CD14-positive monocyte (primary cell): ENCODE measurements around the gene GPLD1. TPM values are rescaled to one million over a fixed set of nuclear protein-coding genes. Genes with fewer than 3 reads are reported as not detected.

Experiments used
- DNase-seq, 3 donors: peaks; one replicate each; pipeline ENCODE4 v3.0.0-alpha.2; 2011 to 2022
- H2AFZ ChIP-seq: 2 replicates; pipeline ENCODE4 v1.6.0; 2012; ENCODE audit warnings: mild to moderate bottlenecking, low read depth, low read length, inconsistent platforms; ENCODE audit not compliant: insufficient read depth, poor library complexity, severe bottlenecking
- H3K27ac ChIP-seq, 2 donors: 1 replicate in 1 of 2; 2 replicates in 1 of 2; pipeline ENCODE4 v1.5.1; 2012 to 2013; ENCODE audit warnings: low read length in 2 of 2, control low read depth in 1 of 2, inconsistent platforms in 1 of 2, low read depth in 1 of 2, mild to moderate bottlenecking in 1 of 2
- H3K27me3 ChIP-seq, 2 donors: one replicate each; pipeline versions ENCODE4 v1.6.0 to v1.6.1; 2011 to 2013; ENCODE audit warnings: low read length in 2 of 2; ENCODE audit not compliant: control insufficient read depth in 2 of 2, insufficient read depth in 2 of 2
- H3K36me3 ChIP-seq, 2 donors: replicated peaks in 1 of 2; 1 replicate in 1 of 2; 2 replicates in 1 of 2; pipeline versions ENCODE4 v1.5.1 to v1.6.1; 2012 to 2013; ENCODE audit warnings: low read length in 2 of 2, control low read depth in 1 of 2, inconsistent platforms in 1 of 2, mild to moderate bottlenecking in 1 of 2; ENCODE audit not compliant: insufficient read depth in 2 of 2, control insufficient read depth in 1 of 2
- H3K4me1 ChIP-seq, 2 donors: 1 replicate in 1 of 2; 2 replicates in 1 of 2; pipeline versions ENCODE4 v1.5.1 to v1.6.1; 2012 to 2013; ENCODE audit warnings: low read length in 2 of 2, control low read depth in 1 of 2, inconsistent platforms in 1 of 2, mild to moderate bottlenecking in 1 of 2, moderate library complexity in 1 of 2; ENCODE audit not compliant: insufficient read depth in 2 of 2, control insufficient read depth in 1 of 2
- H3K4me2 ChIP-seq: replicated peaks from 2 replicates; pipeline ENCODE3; 2012; ENCODE audit warnings: low read length, moderate library complexity, mild to moderate bottlenecking; ENCODE audit not compliant: poor library complexity, severe bottlenecking; ENCODE audit errors: extremely low read depth
- H3K4me3 ChIP-seq, 3 experiments: fragments of 200-600 bp in 1 of 3; sonication (generic) in 1 of 3; replicated peaks in 1 of 3; 1 replicate in 2 of 3; 2 replicates in 1 of 3; pipeline ENCODE4 v1.5.1; 2011 to 2013; ENCODE audit warnings: low read length in 3 of 3, mild to moderate bottlenecking in 3 of 3, control low read depth in 2 of 3, low read depth in 2 of 3, inconsistent platforms in 1 of 3, moderate library complexity in 1 of 3
- H3K79me2 ChIP-seq: 2 replicates; pipeline ENCODE4 v1.6.0; 2012; ENCODE audit warnings: mild to moderate bottlenecking, control low read depth, inconsistent platforms, low read length, moderate library complexity; ENCODE audit not compliant: insufficient read depth
- H3K9ac ChIP-seq: 2 replicates; pipeline ENCODE4 v1.6.0; 2017; ENCODE audit warnings: low read length, mild to moderate bottlenecking; ENCODE audit not compliant: insufficient read depth, poor library complexity, severe bottlenecking
- H3K9me3 ChIP-seq, 2 donors: replicated peaks in 1 of 2; 1 replicate in 1 of 2; 2 replicates in 1 of 2; pipeline versions ENCODE4 v1.5.1 to v1.6.1; 2012 to 2013; ENCODE audit warnings: low read length in 2 of 2, control low read depth in 1 of 2; ENCODE audit not compliant: control insufficient read depth in 1 of 2, insufficient read depth in 1 of 2
- H4K20me1 ChIP-seq: 2 replicates; pipeline ENCODE4 v1.6.0; 2012; ENCODE audit warnings: mild to moderate bottlenecking, low read length, control low read depth, moderate library complexity; ENCODE audit not compliant: insufficient read depth
- H3K27ac Mint-ChIP-seq, 7 donors: one replicate each; pipeline ENCODE4 v1.8.0; 2020; ENCODE audit warnings: mild to moderate bottlenecking in 7 of 7, mixed read lengths in 7 of 7, moderate library complexity in 6 of 7, inconsistent platforms in 2 of 7
- H3K27me3 Mint-ChIP-seq, 3 donors: one replicate each; pipeline ENCODE4 v1.8.0; 2021 to 2022; ENCODE audit warnings: low read depth in 3 of 3, mild to moderate bottlenecking in 3 of 3, mixed read lengths in 3 of 3, moderate library complexity in 3 of 3, inconsistent platforms in 1 of 3
- H3K36me3 Mint-ChIP-seq, 2 donors: one replicate each; pipeline ENCODE4 v1.8.0; 2020; ENCODE audit warnings: mixed read lengths in 2 of 2, inconsistent platforms in 1 of 2, mild to moderate bottlenecking in 1 of 2
- H3K4me1 Mint-ChIP-seq: one replicate; pipeline ENCODE4 v1.8.0; 2020; ENCODE audit warnings: mild to moderate bottlenecking, mixed read lengths
- H3K4me3 Mint-ChIP-seq, 2 donors: one replicate each; pipeline ENCODE4 v1.8.0; 2020; ENCODE audit warnings: mild to moderate bottlenecking in 2 of 2, mixed read lengths in 2 of 2, moderate library complexity in 1 of 2
- H3K9me3 Mint-ChIP-seq, 7 donors: one replicate each; pipeline ENCODE4 v1.8.0; 2020 to 2022; ENCODE audit warnings: mixed read lengths in 7 of 7, mild to moderate bottlenecking in 6 of 7, moderate library complexity in 6 of 7, inconsistent platforms in 2 of 7
- WGBS: methylation state at CpG from one replicate; pipeline ENCODE4 v1.1.5; 2013; ENCODE audit warnings: missing lambda C conversion rate; ENCODE audit not compliant: insufficient coverage; 5-methylcytosine and 5-hydroxymethylcytosine counted together
- intact Hi-C, 2 donors: fragments of 100-400 bp; cut with micrococcal nuclease; formaldehyde crosslinking; loops; one replicate each; pipeline versions ENCODE4 v1.15.0 to v1.15.1; 2023
- polyA plus RNA-seq, 3 donors: library from polyadenylated mRNA; depleted of rRNA in 1 of 3; unstranded in 2 of 3; stranded (reverse) in 1 of 3; fragments of 300-500 nt in 2 of 3; fragments of >200 nt in 1 of 3; fragmentation: Illumina TruSeq in 2 of 3; gene quantifications; 1 replicate in 2 of 3; 2 replicates in 1 of 3; pipeline ENCODE4 v1.2.3, GENCODE V29; 2012 to 2021
- TF ChIP-seq, protein P1 (sequence below): fragments of 200-600 bp; IDR thresholded peaks from one replicate; pipeline ENCODE4 v1.8.0; 2022; ENCODE audit warnings: antibody characterized with exemption, mild to moderate bottlenecking

The GPLD1 gene
- polyA plus RNA-seq, 3 donors = not detected

DNA sequence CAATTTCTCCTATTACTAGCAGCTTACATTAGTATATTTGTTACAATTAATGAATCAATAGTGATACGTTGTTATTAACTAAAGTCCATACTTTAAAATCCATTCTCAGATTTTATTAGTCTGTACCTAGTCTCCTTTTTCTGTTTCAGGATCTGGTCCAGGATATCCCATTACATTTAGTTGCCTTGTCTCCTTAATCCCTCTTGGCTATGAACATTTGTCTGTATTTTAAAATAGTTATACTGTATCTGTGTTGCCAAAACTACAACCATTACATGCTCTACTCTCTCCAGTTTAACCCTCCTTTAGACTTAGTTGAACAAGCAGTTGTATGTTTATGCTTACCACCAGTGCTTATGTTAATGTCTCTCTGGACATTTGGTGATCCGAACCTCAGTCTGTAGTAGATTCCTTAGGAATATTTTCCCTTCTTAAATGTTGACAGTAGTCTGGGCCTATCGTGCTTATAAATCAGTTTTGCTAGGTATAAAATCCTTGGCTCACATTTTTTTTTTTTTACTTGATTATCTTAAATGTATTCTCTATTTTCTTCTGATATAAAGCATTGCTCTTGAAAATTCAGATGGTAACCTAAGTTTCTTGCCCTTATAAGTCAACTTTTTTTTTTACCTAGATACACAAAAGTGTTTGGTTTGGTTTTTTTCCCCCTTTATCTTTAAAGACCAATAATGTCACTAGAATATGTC lies 17.6 kb upstream of the GPLD1 start:
- peaks cover 0 to 8% (median 2%) of the 10 kb centered on the region in 7 donors for H3K9me3 Mint-ChIP-seq
- Histone ChIP-seq H3K36me3 (no peaks in the 10 kb centered on the region), H3K4me1 (no peaks in the 10 kb centered on the region), H4K20me1 (no peaks in the 10 kb centered on the region), H3K79me2 (no peaks in the 10 kb centered on the region), H2AFZ (no peak overlapping the region), H3K9me3 (no peaks in the 10 kb centered on the region), H3K27ac (no peak overlapping the region), H3K4me3 (no peak overlapping the region), H3K4me2 (no peak overlapping the region), H3K9ac (no peak overlapping the region), H3K27me3 (no peaks in the 10 kb centered on the region)
- DNase-seq = no peak
- intact Hi-C loops = no loop called here
- H3K4me1 Mint-ChIP-seq = no peaks in the 10 kb centered on the region
- no peak overlapping the region for H3K27ac Mint-ChIP-seq
- peaks cover 0 to 3% (median 0%) of the 10 kb centered on the region in 3 donors for H3K27me3 Mint-ChIP-seq
- no CpG with 5 or more reads among the region's 3 CpGs for WGBS
- TF ChIP-seq, protein P1, sequence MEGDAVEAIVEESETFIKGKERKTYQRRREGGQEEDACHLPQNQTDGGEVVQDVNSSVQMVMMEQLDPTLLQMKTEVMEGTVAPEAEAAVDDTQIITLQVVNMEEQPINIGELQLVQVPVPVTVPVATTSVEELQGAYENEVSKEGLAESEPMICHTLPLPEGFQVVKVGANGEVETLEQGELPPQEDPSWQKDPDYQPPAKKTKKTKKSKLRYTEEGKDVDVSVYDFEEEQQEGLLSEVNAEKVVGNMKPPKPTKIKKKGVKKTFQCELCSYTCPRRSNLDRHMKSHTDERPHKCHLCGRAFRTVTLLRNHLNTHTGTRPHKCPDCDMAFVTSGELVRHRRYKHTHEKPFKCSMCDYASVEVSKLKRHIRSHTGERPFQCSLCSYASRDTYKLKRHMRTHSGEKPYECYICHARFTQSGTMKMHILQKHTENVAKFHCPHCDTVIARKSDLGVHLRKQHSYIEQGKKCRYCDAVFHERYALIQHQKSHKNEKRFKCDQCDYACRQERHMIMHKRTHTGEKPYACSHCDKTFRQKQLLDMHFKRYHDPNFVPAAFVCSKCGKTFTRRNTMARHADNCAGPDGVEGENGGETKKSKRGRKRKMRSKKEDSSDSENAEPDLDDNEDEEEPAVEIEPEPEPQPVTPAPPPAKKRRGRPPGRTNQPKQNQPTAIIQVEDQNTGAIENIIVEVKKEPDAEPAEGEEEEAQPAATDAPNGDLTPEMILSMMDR = no peak
- H3K36me3 Mint-ChIP-seq = no peaks in the 10 kb centered on the region
- no peak overlapping the region for H3K4me3 Mint-ChIP-seq

DNA sequence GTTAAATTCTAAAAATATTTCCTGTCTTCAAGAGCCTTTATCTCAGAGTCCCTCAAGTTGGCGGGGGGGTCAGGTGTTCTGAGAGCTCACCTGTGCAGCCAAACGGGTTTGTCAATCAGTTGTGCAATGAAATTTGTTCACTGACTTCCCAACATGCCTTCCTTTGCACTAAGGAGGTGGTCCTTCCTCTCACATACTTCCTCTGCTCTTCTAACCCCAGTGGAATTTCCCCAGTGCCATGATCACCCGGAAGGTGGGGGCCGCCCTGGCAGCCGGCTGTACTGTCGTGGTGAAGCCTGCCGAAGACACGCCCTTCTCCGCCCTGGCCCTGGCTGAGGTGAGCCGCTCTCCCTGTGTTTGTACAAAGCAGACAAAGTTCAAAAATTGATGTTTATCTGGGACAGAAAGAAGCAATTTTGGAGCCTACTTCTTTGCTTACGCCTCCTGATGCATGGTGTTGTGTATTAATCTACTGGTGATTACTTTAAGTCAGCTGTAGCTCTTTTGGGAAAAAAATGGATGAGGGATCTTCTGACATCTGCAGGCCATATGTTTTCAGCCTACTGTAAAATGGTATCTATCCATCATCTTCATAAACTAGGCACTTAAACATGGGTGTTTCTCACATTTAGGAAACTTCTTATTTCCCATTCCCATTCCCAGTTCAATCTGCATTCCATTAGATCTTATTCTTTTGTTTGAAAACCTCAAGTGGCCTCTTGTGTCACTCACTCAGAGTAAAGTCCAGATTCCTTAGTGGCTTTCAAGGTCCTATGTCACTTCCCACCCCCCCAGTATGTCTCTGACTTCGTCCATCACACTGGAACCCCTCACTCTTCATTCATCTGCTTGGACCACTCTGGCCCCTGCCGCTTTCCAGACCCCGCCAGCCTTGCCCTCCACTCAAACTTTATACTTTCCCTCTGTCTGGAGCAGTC lies 15.5 kb upstream of the GPLD1 start:
- 89% methylated on average over 9 of the region's 14 CpGs for WGBS
- intact Hi-C loops = no loop called here
- DNase-seq = no peak
- TF ChIP-seq, protein P1 = no peak
- H3K4me3 Mint-ChIP-seq = no peak overlapping the region
- Histone ChIP-seq H3K4me2 (no peak overlapping the region), H3K27me3 (no peaks in the 10 kb centered on the region), H3K79me2 (no peaks in the 10 kb centered on the region), H3K36me3 (no peaks in the 10 kb centered on the region), H3K27ac (no peak overlapping the region), H2AFZ (no peak overlapping the region), H3K9ac (no peak overlapping the region), H3K4me1 (no peaks in the 10 kb centered on the region), H3K9me3 (no peaks in the 10 kb centered on the region), H4K20me1 (no peaks in the 10 kb centered on the region), H3K4me3 (no peak overlapping the region)
- H3K27me3 Mint-ChIP-seq = peaks cover 0 to under 1% (median 0%) of the 10 kb centered on the region in 3 donors
- no peaks in the 10 kb centered on the region for H3K36me3 Mint-ChIP-seq
- peaks cover 0 to 8% (median 2%) of the 10 kb centered on the region in 7 donors for H3K9me3 Mint-ChIP-seq
- no peaks in the 10 kb centered on the region for H3K4me1 Mint-ChIP-seq
- no peak overlapping the region for H3K27ac Mint-ChIP-seq
